22Rv1 (cell line): ENCODE measurements around the gene ITK.

Experiments used
- CTCF ChIP-seq: fragments of 450-650 bp; IDR thresholded peaks from 2 replicates; pipeline ENCODE4 v1.5.1; 2017; ENCODE audit warnings: mild to moderate bottlenecking
- ZFX ChIP-seq: fragments of 450-650 bp; IDR thresholded peaks from 2 replicates; pipeline ENCODE4 v1.6.1; 2017; ENCODE audit warnings: antibody characterized with exemption, borderline replicate concordance

GRCh38 chr5:157175071-157175612 lies 5.5 kb upstream of the ITK start:
- TF ChIP-seq CTCF (no peak), ZFX (no peak)
